Esophagus muscularis mucosa (tissue), 4 donors: ENCODE measurements around the gene APP. TPM values are rescaled to one million over a fixed set of nuclear protein-coding genes. Genes with fewer than 3 reads are reported as not detected.
A peak's percentile ranks its signal among the peaks of the same experiment; 100 is the strongest.

Source experiments
- DNase-seq: peaks from one replicate; pipeline ENCODE4 v3.0.0-alpha.2; 2017; ENCODE audit errors: extremely low spot score
- H3K27ac ChIP-seq, 4 donors: fragments of 200-600 bp; sonication (generic); replicated peaks in 1 of 4; 1 replicate in 3 of 4; 2 replicates in 1 of 4; pipeline ENCODE4 v1.5.1; 2016 to 2019; ENCODE audit warnings: mild to moderate bottlenecking in 1 of 4
- H3K27me3 ChIP-seq, 4 donors: fragments of 200-600 bp; sonication (generic); one replicate each; pipeline versions ENCODE4 v1.5.1 to v1.6.0; 2016 to 2019
- H3K36me3 ChIP-seq, 4 donors: fragments of 200-600 bp; sonication (generic); one replicate each; pipeline ENCODE4 v1.5.1; 2016 to 2019
- H3K4me1 ChIP-seq, 4 donors: fragments of 200-600 bp; sonication (generic); one replicate each; pipeline ENCODE4 v1.5.1; 2016 to 2019
- H3K4me3 ChIP-seq, 4 donors: fragments of 200-600 bp; sonication (generic); 1 replicate in 2 of 4; 2 replicates in 2 of 4; pipeline ENCODE4 v1.5.1; 2016 to 2019; ENCODE audit warnings: mild to moderate bottlenecking in 4 of 4, moderate library complexity in 1 of 4
- H3K9me3 ChIP-seq, 4 donors: fragments of 200-600 bp; sonication (generic); 1 replicate in 3 of 4; 2 replicates in 1 of 4; pipeline ENCODE4 v1.5.1; 2016 to 2019
- CTCF ChIP-seq, 3 experiments: fragments of 200-600 bp in 2 of 3; fragments of 450-650 bp in 1 of 3; sonication (generic) in 2 of 3; IDR thresholded peaks; one replicate each; pipeline ENCODE4 v1.5.1; 2017 to 2019; ENCODE audit warnings: antibody characterized with exemption in 3 of 3, mild to moderate bottlenecking in 2 of 3, moderate library complexity in 1 of 3
- EP300 ChIP-seq: sonication (generic); formaldehyde crosslinking; IDR thresholded peaks from one replicate; pipeline ENCODE4 v1.6.1; 2017; ENCODE audit warnings: antibody characterized with exemption
- POLR2A ChIP-seq: fragments of 450-650 bp; IDR thresholded peaks from one replicate; pipeline ENCODE4 v1.6.1; 2017; ENCODE audit warnings: antibody characterized with exemption, moderate library complexity, mild to moderate bottlenecking, low read depth
- POLR2AphosphoS5 ChIP-seq, 2 donors: sonication (generic); formaldehyde crosslinking; IDR thresholded peaks; one replicate each; pipeline ENCODE4 v1.6.1; 2017; ENCODE audit warnings: antibody characterized with exemption in 2 of 2
- WGBS: methylation state at CpG from one replicate; pipeline ENCODE4 v1.1.5; 2018; 5-methylcytosine and 5-hydroxymethylcytosine counted together
- intact Hi-C: fragments of 100-400 bp; cut with DNase I; formaldehyde crosslinking; loops from one replicate; pipeline ENCODE4 v1.15.1; 2023
- total RNA-seq, 4 donors: library from RNA; depleted of rRNA; stranded (reverse); fragments of >200 nt; gene quantifications; one replicate each; pipeline versions ENCODE4 v1.1.0 to v1.2.1, GENCODE V29; 2016

APP gene
- total RNA-seq, 4 donors from 2014 or later: 459 to 790 (median 624) TPM

GRCh38 chr21:26177187-26177586 is 6.6 kb upstream of the APP start:
- Histone ChIP-seq H3K27me3 (no peaks in the 10 kb centered on the region), H3K36me3 (no peaks in the 10 kb centered on the region), H3K27ac (no peak overlapping the region), H3K4me3 (no peak overlapping the region), H3K4me1 (no peaks in the 10 kb centered on the region), H3K9me3 (no peaks in the 10 kb centered on the region)
- TF ChIP-seq EP300 (no peak), POLR2A (no peak), CTCF (IDR thresholded peaks at IDR 0.05) (no peak)
- WGBS: 56% methylated on average over 5 of the region's 5 CpGs
- intact Hi-C loops: no loop called here
- DNase-seq: no peak

GRCh38 chr21:26171258-26172100 is 909 bp upstream of the APP start:
- Histone ChIP-seq H3K27me3 (no peaks in the 10 kb centered on the region), H3K9me3 (no peaks in the 10 kb centered on the region), H3K36me3 (no peaks in the 10 kb centered on the region), H3K27ac (peak overlapping the region; percentile 87 to 92 (median 88)), H3K4me3 (peak overlapping the region; percentile 76 to 96 (median 90)), H3K4me1 (peaks cover 22 to 35% (median 34%) of the 10 kb centered on the region in 4 donors)
- intact Hi-C loops: loop anchor here (5.0 kb wide), 1 partner anchor 274 kb away; no protein-coding TSS in a partner anchor
- no peak for DNase-seq
- 62% methylated on average over 17 of the region's 17 CpGs for WGBS
- TF ChIP-seq POLR2A: no peak
- TF ChIP-seq POLR2AphosphoS5 (IDR thresholded peaks at IDR 0.05): no peak
- no peak for TF ChIP-seq EP300
- no peak for TF ChIP-seq CTCF (IDR thresholded peaks at IDR 0.05)

- no peak for DNase-seq
- under 1% methylated on average over 41 of the region's 80 CpGs for WGBS
- H3K4me3 ChIP-seq: peak overlapping the region; percentile 76 to 96 (median 90)
Measured at GRCh38 chr21:26169611-26170470, 729 bp downstream of the APP start.

More at GRCh38 chr21:26169611-26170470, 729 bp downstream of the APP start:
- peak overlapping the region; percentile 87 to 92 (median 88) for H3K27ac ChIP-seq
- H3K4me1 ChIP-seq: peaks cover 36 to 51% (median 50%) of the 10 kb centered on the region in 4 donors
- intact Hi-C loops: loop anchor here (1.0 to 10.0 kb wide), 4 partner anchors 38 to 289 kb away; no protein-coding TSS in a partner anchor
- no peaks in the 10 kb centered on the region for H3K36me3 ChIP-seq
- no peaks in the 10 kb centered on the region for H3K27me3 ChIP-seq
- H3K9me3 ChIP-seq: no peaks in the 10 kb centered on the region
- TF ChIP-seq POLR2AphosphoS5 (IDR thresholded peaks at IDR 0.05): no peak
- TF ChIP-seq POLR2A: no peak
- no peak for TF ChIP-seq EP300
- no peak for TF ChIP-seq CTCF (IDR thresholded peaks at IDR 0.05)
